Measurements from ENCODE around the gene VAV3. TPM values are rescaled to one million over a fixed set of nuclear protein-coding genes. Genes with fewer than 3 reads are reported as not detected.
A peak's percentile ranks its signal among the peaks of the same experiment; 100 is the strongest.

The VAV3 gene
- total and polyA plus RNA-seq, 4 donors, result 1.7 to 14.4 (median 7.6) TPM

- TF ChIP-seq CTCF (IDR thresholded peaks at IDR 0.05; ENCODE audit: control extremely low read depth, extremely low read depth), result no peak
- Histone ChIP-seq H3K27ac (ENCODE audit: low read depth in 1 of 2, low read length in 1 of 2) (no peak overlapping the region), H3K4me3 (no peak overlapping the region), H3K9me3 (ENCODE audit: control insufficient read depth in 4 of 4, insufficient read depth in 3 of 4, low read length in 3 of 4) (no peaks in the 10 kb centered on the region), H3K4me1 (ENCODE audit: control insufficient read depth in 5 of 5, insufficient read depth in 5 of 5, low read length in 5 of 5) (no peaks in the 10 kb centered on the region), H3K9ac (ENCODE audit: insufficient read depth in 1 of 2, low read length in 2 of 2) (no peak overlapping the region), H3K27me3 (ENCODE audit: control insufficient read depth in 3 of 3, insufficient read depth in 3 of 3, low read length in 2 of 3) (no peaks in the 10 kb centered on the region), H3K36me3 (ENCODE audit: control insufficient read depth in 4 of 4, insufficient read depth in 4 of 4, low read length in 4 of 4) (no peaks in the 10 kb centered on the region)
- WGBS, 2 donors, result 72 to 89% methylated on average over 5 of the region's 5 CpGs
- DNase-seq, result peak in 1 of 3 donors; percentile 21
- no peak for ATAC-seq (ENCODE audit: insufficient read depth, low FRiP score)
Observed at GRCh38 chr1:107680579-107680985, 284.4 kb downstream of the VAV3 start.

- TF ChIP-seq CTCF (IDR thresholded peaks at IDR 0.05; ENCODE audit: control extremely low read depth, extremely low read depth), result no peak
- Histone ChIP-seq H3K36me3 (ENCODE audit: control insufficient read depth in 4 of 4, insufficient read depth in 4 of 4, low read length in 4 of 4) (no peaks in the 10 kb centered on the region), H3K4me1 (ENCODE audit: control insufficient read depth in 5 of 5, insufficient read depth in 5 of 5, low read length in 5 of 5) (no peaks in the 10 kb centered on the region), H3K27ac (ENCODE audit: low read depth in 1 of 2, low read length in 1 of 2) (no peak overlapping the region), H3K4me3 (no peak overlapping the region), H3K27me3 (ENCODE audit: control insufficient read depth in 3 of 3, insufficient read depth in 3 of 3, low read length in 2 of 3) (no peaks in the 10 kb centered on the region), H3K9ac (ENCODE audit: insufficient read depth in 1 of 2, low read length in 2 of 2) (no peak overlapping the region), H3K9me3 (ENCODE audit: control insufficient read depth in 4 of 4, insufficient read depth in 3 of 4, low read length in 3 of 4) (peaks cover 0 to 2% (median 0%) of the 10 kb centered on the region in 4 donors)
- DNase-seq (no peak), ATAC-seq (ENCODE audit: insufficient read depth, low FRiP score) (no peak)
- 77 to 90% methylated on average over 2 of the region's 2 CpGs for WGBS, 2 donors
Observed at GRCh38 chr1:107679411-107679953, 285.5 kb downstream of the VAV3 start.

- peaks cover 0 to 2% (median 0%) of the 10 kb centered on the region in 4 donors for H3K9me3 ChIP-seq (ENCODE audit: control insufficient read depth in 4 of 4, insufficient read depth in 3 of 4, low read length in 3 of 4)
- DNase-seq, result no peak
- WGBS, 2 donors, result 93 to 98% methylated on average over 2 of the region's 2 CpGs
- H3K9ac ChIP-seq (ENCODE audit: insufficient read depth in 1 of 2, low read length in 2 of 2), result no peak overlapping the region
- H3K27me3 ChIP-seq (ENCODE audit: control insufficient read depth in 3 of 3, insufficient read depth in 3 of 3, low read length in 2 of 3), result no peaks in the 10 kb centered on the region
- H3K36me3 ChIP-seq (ENCODE audit: control insufficient read depth in 4 of 4, insufficient read depth in 4 of 4, low read length in 4 of 4), result no peaks in the 10 kb centered on the region
- no peak for TF ChIP-seq CTCF (IDR thresholded peaks at IDR 0.05; ENCODE audit: control extremely low read depth, extremely low read depth)
- H3K4me1 ChIP-seq (ENCODE audit: control insufficient read depth in 5 of 5, insufficient read depth in 5 of 5, low read length in 5 of 5), result no peaks in the 10 kb centered on the region
- H3K4me3 ChIP-seq, result no peak overlapping the region
- no peak overlapping the region for H3K27ac ChIP-seq (ENCODE audit: low read depth in 1 of 2, low read length in 1 of 2)
- ATAC-seq (ENCODE audit: insufficient read depth, low FRiP score), result no peak
Observed at GRCh38 chr1:107678993-107679392, 286.0 kb downstream of the VAV3 start.

GRCh38 chr1:107677697-107678096 is 287.3 kb downstream of the VAV3 start:
- H3K4me1 ChIP-seq (ENCODE audit: control insufficient read depth in 5 of 5, insufficient read depth in 5 of 5, low read length in 5 of 5), result no peaks in the 10 kb centered on the region
- no peak overlapping the region for H3K4me3 ChIP-seq
- H3K27ac ChIP-seq (ENCODE audit: low read depth in 1 of 2, low read length in 1 of 2), result no peak overlapping the region
- no peaks in the 10 kb centered on the region for H3K27me3 ChIP-seq (ENCODE audit: control insufficient read depth in 3 of 3, insufficient read depth in 3 of 3, low read length in 2 of 3)
- no peaks in the 10 kb centered on the region for H3K36me3 ChIP-seq (ENCODE audit: control insufficient read depth in 4 of 4, insufficient read depth in 4 of 4, low read length in 4 of 4)
- no peak for DNase-seq
- H3K9ac ChIP-seq (ENCODE audit: insufficient read depth in 1 of 2, low read length in 2 of 2), result no peak overlapping the region
- peaks cover 0 to 2% (median 0%) of the 10 kb centered on the region in 4 donors for H3K9me3 ChIP-seq (ENCODE audit: control insufficient read depth in 4 of 4, insufficient read depth in 3 of 4, low read length in 3 of 4)
- no peak for ATAC-seq (ENCODE audit: insufficient read depth, low FRiP score)
- WGBS, 2 donors, result 90 to 96% methylated on average over 3 of the region's 3 CpGs
- TF ChIP-seq CTCF (IDR thresholded peaks at IDR 0.05; ENCODE audit: control extremely low read depth, extremely low read depth), result no peak
